Measurements from ENCODE around the gene BCL2L12.
A peak's percentile ranks its signal among the peaks of the same experiment; 100 is the strongest.

Gene BCL2L12

GRCh38 chr19:49687566-49688316 lies 22.0 kb downstream of the BCL2L12 start:
- Mint-ChIP-seq H3K27ac (peak overlapping the region; percentile 34 to 86 (median 70)), H3K4me1 (peaks cover 40% of the 10 kb centered on the region), H3K36me3 (ENCODE audit: low read depth) (peaks cover 33% of the 10 kb centered on the region), H3K9me3 (no peaks in the 10 kb centered on the region), H3K27me3 (ENCODE audit: low read depth) (no peaks in the 10 kb centered on the region), H3K4me3 (peak overlapping the region in 2 of 3 experiments; percentile 69 to 79)
- no peak for TF ChIP-seq CTCF (IDR thresholded peaks at IDR 0.05; ENCODE audit: unreplicated experiment in 3 of 3)

DNA sequence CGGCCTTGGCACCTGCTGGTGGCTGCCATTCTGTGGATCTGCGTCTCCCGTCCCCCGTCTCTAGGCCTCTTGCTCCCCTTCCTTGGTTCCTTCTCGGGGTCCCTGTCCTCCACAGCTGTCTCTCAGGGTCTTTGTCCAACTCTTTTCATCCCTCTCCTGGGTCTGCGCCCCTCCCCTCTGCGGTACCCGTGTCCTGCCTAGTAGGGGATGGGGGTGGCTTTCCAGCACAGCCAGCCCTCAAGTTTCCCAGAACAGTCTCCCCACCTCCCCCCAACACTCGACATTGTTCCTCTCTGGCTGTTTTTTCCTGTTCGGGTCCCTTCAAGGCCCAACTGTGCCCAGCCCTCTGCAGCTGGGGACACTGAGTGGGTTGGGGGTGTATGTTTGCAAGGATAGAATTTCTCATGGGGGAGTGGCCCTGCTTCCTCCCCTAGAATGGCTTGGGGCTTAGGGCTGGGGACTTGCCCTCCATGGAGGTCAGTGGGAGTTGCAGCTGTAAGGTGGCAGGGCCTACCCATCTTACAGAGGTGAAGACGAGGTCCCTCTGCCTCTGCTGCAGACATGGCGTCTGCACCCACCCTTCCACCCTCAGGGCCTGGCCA lies 22.9 kb downstream of the BCL2L12 start:
- H3K4me1 Mint-ChIP-seq = peaks cover 41% of the 10 kb centered on the region
- peak overlapping the region in 2 of 3 experiments; percentile 46 to 72 for H3K4me3 Mint-ChIP-seq
- H3K36me3 Mint-ChIP-seq (ENCODE audit: low read depth) = peaks cover 25% of the 10 kb centered on the region
- H3K27ac Mint-ChIP-seq = peak overlapping the region; percentile 30 to 38 (median 38)
- no peak for TF ChIP-seq CTCF (IDR thresholded peaks at IDR 0.05; ENCODE audit: unreplicated experiment in 3 of 3)
- no peaks in the 10 kb centered on the region for H3K27me3 Mint-ChIP-seq (ENCODE audit: low read depth)
- H3K9me3 Mint-ChIP-seq = no peaks in the 10 kb centered on the region

DNA sequence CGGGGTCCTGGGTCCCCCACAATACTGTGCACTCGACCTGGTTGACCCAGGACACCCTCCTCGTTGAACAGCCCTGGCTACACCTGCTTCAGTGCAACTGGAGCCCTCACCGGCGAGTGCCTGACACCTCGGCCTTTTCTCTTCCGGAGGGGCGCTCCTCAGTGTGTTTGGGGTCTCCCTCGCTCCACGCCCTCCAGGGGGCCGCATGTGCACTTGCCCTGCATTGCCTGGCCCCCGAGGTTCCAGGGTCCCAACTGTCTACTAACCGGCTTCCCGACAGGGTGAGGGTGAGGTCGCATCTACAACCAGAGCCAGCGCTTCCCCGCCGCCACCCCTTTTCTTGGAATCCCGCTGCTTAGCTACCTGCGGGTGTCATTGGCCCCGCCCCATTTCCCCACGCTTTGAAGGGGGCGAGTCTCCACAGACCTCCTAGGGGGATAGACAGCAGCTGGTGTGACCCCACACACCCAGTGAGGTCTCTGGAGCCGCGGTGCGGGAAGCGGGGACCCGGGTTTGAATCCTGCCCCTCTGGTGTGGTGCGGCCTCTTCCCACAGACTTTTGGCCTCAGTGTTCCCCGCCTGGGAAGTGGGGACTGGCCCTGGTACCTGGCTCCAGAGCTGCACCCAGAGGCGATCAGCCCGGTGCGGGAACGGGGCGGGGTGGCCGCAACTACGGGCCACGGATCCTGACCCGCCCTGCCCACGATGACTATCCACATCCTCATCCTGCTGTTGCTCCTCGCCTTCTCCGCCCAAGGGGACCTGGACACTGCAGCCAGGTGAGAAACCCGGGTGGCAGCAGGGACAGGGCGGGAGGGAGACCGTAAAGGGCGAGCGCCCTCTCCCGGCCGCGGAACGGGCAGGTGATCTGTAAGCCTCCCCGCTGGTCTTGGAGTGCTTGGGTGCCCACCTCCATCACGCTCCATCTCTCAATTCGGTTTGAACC lies 23.7 kb downstream of the BCL2L12 start, which contains the start of gene ADM5:
Gene ADM5, plus strand, starts transcription at position 462 of the 946 bp plus-strand sequence. Its CDS starts 244 bp downstream, at position 706.
- peak; percentile 45 to 59 (median 46) for TF ChIP-seq CTCF (IDR thresholded peaks at IDR 0.05; ENCODE audit: unreplicated experiment in 3 of 3)
- H3K9me3 Mint-ChIP-seq = no peaks in the 10 kb centered on the region
- no peaks in the 10 kb centered on the region for H3K27me3 Mint-ChIP-seq (ENCODE audit: low read depth)
- peak within 1 kb of the TSS; percentile 82 to 91 (median 89) for H3K27ac Mint-ChIP-seq
- peaks cover 41% of the 10 kb centered on the region for H3K4me1 Mint-ChIP-seq
- peaks cover 23% of the 10 kb centered on the region for H3K36me3 Mint-ChIP-seq (ENCODE audit: low read depth)
- H3K4me3 Mint-ChIP-seq = peak within 1 kb of the TSS; percentile 83 to 87 (median 85)

- Mint-ChIP-seq H3K4me1 (peaks cover 38% of the 10 kb centered on the region), H3K27ac (peak overlapping the region; percentile 82 to 91 (median 89)), H3K27me3 (ENCODE audit: low read depth) (no peaks in the 10 kb centered on the region), H3K4me3 (peak overlapping the region; percentile 83 to 87 (median 85)), H3K36me3 (ENCODE audit: low read depth) (peaks cover 21% of the 10 kb centered on the region), H3K9me3 (no peaks in the 10 kb centered on the region)
- TF ChIP-seq CTCF (IDR thresholded peaks at IDR 0.05; ENCODE audit: unreplicated experiment in 3 of 3) = peak in 1 of 3 experiments; percentile 19
Measured at GRCh38 chr19:49690079-49690655, 24.4 kb downstream of the BCL2L12 start.

DNA sequence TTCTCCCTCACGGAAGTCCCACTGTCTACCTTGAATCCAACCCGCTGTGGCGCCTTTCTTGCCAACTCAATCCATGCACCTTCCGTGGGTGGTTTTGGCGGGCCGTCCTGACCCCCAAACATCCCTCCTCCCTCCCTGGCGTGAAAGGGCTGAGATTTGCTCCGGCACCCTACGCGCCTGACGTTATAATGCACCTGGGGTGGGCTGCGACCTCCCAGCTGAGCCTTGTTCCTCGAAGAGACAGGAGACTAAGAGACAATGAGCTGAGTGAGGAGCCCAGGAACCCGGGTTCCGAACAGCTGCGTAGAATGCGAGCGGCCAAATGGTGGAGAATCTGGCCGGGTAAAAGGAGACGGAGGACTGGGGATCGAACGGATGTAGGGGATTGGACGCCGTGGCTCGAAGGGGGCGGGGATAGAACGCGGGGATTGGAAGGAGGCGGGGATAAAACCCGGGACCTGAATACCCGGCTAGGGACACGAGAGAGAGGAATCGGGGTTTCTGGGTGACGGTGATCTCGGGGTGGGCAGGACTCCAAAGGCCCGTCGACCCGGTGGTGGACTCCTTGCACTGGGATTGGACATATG lies 25.0 kb downstream of the BCL2L12 start, which contains the start of gene CPT1C:
Gene CPT1C, plus strand, starts transcription at position 461 of the 587 bp plus-strand sequence. CDS start 1,137 bp downstream, outside the sequence.
- H3K27me3 Mint-ChIP-seq (ENCODE audit: low read depth) = no peaks in the 10 kb centered on the region
- H3K9me3 Mint-ChIP-seq = no peaks in the 10 kb centered on the region
- H3K4me3 Mint-ChIP-seq = peak within 1 kb of the TSS; percentile 83 to 87 (median 85)
- peak within 1 kb of the TSS; percentile 82 to 91 (median 89) for H3K27ac Mint-ChIP-seq
- peaks cover 15% of the 10 kb centered on the region for H3K36me3 Mint-ChIP-seq (ENCODE audit: low read depth)
- TF ChIP-seq CTCF (IDR thresholded peaks at IDR 0.05; ENCODE audit: unreplicated experiment in 3 of 3) = no peak
- H3K4me1 Mint-ChIP-seq = peaks cover 37% of the 10 kb centered on the region

Data from nephron (organoid).